ENCODE measurements around the gene CBX8.

The CBX8 gene

DNA sequence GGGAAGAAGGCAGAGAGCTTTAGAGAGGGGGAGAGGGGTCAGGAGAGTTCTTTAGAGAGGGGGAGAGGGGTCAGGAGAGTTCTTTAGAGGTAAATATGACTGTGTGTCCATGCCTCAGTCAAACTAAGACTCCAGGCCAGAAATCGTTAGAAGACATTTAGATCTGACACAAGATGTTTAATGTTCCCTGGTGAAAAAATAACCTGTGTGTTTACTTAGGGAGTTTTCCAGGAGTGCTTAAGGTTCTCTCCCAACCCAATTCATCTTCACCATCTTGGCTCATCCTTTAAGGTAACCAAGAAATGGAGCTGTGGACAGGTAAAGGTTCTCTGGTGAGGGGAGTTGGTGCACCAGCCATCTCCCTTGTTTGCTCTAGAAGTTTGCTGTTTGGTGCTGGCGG lies 32.6 kb upstream of the CBX8 start:
- H3K36me3 ChIP-seq (ENCODE audit: control insufficient read depth, insufficient read depth, low read length): no peaks in the 10 kb centered on the region
- H3K9me3 ChIP-seq (ENCODE audit: control insufficient read depth, low read length): no peaks in the 10 kb centered on the region
- TF ChIP-seq, protein P1, sequence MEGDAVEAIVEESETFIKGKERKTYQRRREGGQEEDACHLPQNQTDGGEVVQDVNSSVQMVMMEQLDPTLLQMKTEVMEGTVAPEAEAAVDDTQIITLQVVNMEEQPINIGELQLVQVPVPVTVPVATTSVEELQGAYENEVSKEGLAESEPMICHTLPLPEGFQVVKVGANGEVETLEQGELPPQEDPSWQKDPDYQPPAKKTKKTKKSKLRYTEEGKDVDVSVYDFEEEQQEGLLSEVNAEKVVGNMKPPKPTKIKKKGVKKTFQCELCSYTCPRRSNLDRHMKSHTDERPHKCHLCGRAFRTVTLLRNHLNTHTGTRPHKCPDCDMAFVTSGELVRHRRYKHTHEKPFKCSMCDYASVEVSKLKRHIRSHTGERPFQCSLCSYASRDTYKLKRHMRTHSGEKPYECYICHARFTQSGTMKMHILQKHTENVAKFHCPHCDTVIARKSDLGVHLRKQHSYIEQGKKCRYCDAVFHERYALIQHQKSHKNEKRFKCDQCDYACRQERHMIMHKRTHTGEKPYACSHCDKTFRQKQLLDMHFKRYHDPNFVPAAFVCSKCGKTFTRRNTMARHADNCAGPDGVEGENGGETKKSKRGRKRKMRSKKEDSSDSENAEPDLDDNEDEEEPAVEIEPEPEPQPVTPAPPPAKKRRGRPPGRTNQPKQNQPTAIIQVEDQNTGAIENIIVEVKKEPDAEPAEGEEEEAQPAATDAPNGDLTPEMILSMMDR (IDR thresholded peaks at IDR 0.05): no peak
- no peak overlapping the region for H3K9ac ChIP-seq
- H3K4me2 ChIP-seq (ENCODE audit: low read length): no peak overlapping the region
- peaks cover 27% of the 10 kb centered on the region for H3K4me1 ChIP-seq
- H3K27me3 ChIP-seq (ENCODE audit: control insufficient read depth, insufficient read depth, low read length): no peaks in the 10 kb centered on the region
- no peak overlapping the region for H2AFZ ChIP-seq
- peaks cover 5% of the 10 kb centered on the region for H3K79me2 ChIP-seq
- no peak overlapping the region for H3K4me3 ChIP-seq (ENCODE audit: low read depth, low read length)
- no peak overlapping the region for H3K27ac ChIP-seq

DNA sequence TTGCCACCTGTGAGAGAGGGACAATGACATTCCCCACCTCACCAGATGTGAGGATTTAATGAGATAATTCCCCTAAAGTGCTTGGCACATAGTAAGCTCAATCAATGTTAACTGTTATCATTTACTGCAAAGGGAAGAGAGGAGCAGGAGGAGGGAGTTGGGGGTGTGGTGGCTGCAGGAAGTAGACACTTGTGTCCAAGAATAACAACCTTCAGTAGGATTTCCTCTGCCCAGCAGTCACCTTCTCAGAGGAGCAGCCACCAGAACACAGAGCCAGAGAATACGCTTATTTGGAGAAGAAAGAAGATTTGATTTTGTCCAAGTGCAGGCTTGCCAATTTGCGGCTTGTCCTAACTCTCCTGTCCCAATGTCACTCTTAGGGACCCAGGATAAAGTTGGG lies 32.1 kb upstream of the CBX8 start:
- Histone ChIP-seq H3K27me3 (ENCODE audit: control insufficient read depth, insufficient read depth, low read length) (no peaks in the 10 kb centered on the region), H2AFZ (no peak overlapping the region), H3K79me2 (peaks cover 4% of the 10 kb centered on the region), H3K36me3 (ENCODE audit: control insufficient read depth, insufficient read depth, low read length) (no peaks in the 10 kb centered on the region), H3K27ac (no peak overlapping the region), H3K4me3 (ENCODE audit: low read depth, low read length) (no peak overlapping the region), H3K9ac (no peak overlapping the region), H3K4me1 (peaks cover 27% of the 10 kb centered on the region), H3K4me2 (ENCODE audit: low read length) (no peak overlapping the region), H3K9me3 (ENCODE audit: control insufficient read depth, low read length) (no peaks in the 10 kb centered on the region)
- TF ChIP-seq, protein P1 (IDR thresholded peaks at IDR 0.05): no peak

DNA sequence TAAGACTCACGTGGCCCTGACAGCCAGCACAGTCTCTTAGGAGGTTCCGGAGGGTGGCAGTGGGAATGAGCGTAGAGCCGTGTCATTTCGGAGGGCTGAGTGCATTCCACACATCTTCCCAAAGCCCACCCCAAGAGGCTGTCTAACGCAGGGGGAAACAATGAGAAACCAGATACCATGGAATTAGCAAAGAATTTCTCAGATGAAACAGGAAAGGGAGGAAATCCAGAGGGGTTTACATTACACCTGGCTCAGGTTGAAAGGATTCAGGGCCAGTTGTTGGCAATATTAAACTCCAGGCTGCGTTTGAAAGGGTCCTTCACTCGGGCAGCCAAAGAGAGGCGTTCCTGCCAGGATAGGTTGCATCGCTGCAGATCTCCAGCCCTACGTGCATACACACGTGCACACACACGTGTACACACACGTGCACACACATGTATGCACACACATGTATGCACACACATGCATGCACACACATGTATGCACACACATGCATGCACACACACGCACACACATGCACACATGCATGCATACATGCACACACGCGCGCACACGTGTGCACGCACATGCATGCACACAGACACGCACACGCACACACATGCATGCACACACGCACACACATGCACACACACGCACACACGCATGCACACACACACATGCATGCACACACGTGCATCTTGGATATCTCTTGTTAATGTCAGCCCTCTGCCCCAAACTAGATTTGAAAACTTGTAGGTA lies 30.1 kb upstream of the CBX8 start:
- Histone ChIP-seq H3K36me3 (ENCODE audit: control insufficient read depth, insufficient read depth, low read length) (no peaks in the 10 kb centered on the region), H3K4me1 (peaks cover 14% of the 10 kb centered on the region), H3K4me2 (ENCODE audit: low read length) (no peak overlapping the region), H3K27me3 (ENCODE audit: control insufficient read depth, insufficient read depth, low read length) (no peaks in the 10 kb centered on the region), H3K9me3 (ENCODE audit: control insufficient read depth, low read length) (no peaks in the 10 kb centered on the region), H3K79me2 (no peaks in the 10 kb centered on the region), H3K4me3 (ENCODE audit: low read depth, low read length) (no peak overlapping the region), H3K27ac (no peak overlapping the region), H3K9ac (no peak overlapping the region), H2AFZ (no peak overlapping the region)
- TF ChIP-seq, protein P1 (IDR thresholded peaks at IDR 0.05): no peak

DNA sequence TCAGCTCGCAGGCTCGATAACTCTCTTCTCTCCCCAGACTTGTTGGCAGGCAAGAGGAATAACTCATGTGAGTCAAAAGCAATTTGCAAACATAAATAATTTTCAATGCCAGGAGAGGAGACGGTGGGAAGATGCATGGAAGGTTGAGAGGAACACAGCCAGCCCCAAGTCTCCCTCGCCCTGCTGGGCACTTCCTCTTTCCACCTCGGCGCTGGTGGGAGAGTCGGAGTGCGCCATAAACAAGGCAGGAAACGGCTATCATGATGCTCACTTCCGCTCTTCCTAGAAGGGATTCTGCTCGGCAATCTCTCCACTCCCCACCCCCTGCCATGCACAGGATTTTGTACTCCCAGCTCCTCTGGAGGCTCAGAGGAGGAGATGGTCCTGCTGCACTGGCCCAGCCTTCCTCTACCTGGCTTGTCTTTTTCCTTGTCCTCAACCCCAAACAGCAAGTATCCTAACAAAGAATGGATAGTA lies 29.4 kb upstream of the CBX8 start:
- Histone ChIP-seq H3K79me2 (no peaks in the 10 kb centered on the region), H3K4me1 (peaks cover 8% of the 10 kb centered on the region), H3K36me3 (ENCODE audit: control insufficient read depth, insufficient read depth, low read length) (no peaks in the 10 kb centered on the region), H3K9me3 (ENCODE audit: control insufficient read depth, low read length) (no peaks in the 10 kb centered on the region), H3K9ac (no peak overlapping the region), H3K27ac (no peak overlapping the region), H3K27me3 (ENCODE audit: control insufficient read depth, insufficient read depth, low read length) (no peaks in the 10 kb centered on the region), H3K4me3 (ENCODE audit: low read depth, low read length) (no peak overlapping the region), H3K4me2 (ENCODE audit: low read length) (no peak overlapping the region), H2AFZ (no peak overlapping the region)
- TF ChIP-seq, protein P1 (IDR thresholded peaks at IDR 0.05): no peak

DNA sequence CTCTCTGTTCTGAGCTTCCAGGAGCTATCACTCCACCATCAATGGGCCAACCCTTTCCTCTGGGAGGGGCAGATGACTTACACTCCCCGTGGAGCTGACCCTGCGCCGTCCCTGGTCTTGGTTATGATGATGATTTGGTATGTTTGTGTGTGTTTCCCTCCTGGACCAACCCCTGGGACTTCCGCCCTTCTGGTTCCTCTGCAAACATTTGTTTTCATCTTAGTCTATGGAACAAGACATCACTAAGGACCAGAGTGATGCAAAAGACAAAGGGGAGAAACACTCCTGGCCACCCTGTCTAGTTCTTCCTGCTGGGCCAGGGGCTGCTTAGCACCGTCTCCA lies 28.7 kb upstream of the CBX8 start:
- H3K36me3 ChIP-seq (ENCODE audit: control insufficient read depth, insufficient read depth, low read length): no peaks in the 10 kb centered on the region
- H3K9me3 ChIP-seq (ENCODE audit: control insufficient read depth, low read length): no peaks in the 10 kb centered on the region
- TF ChIP-seq, protein P1 (IDR thresholded peaks at IDR 0.05): no peak
- no peaks in the 10 kb centered on the region for H3K27me3 ChIP-seq (ENCODE audit: control insufficient read depth, insufficient read depth, low read length)
- H3K79me2 ChIP-seq: no peaks in the 10 kb centered on the region
- H3K4me3 ChIP-seq (ENCODE audit: low read depth, low read length): no peak overlapping the region
- H3K27ac ChIP-seq: no peak overlapping the region
- no peak overlapping the region for H2AFZ ChIP-seq
- no peak overlapping the region for H3K4me2 ChIP-seq (ENCODE audit: low read length)
- peaks cover 2% of the 10 kb centered on the region for H3K4me1 ChIP-seq
- H3K9ac ChIP-seq: no peak overlapping the region
